Hepatocyte (in vitro differentiated cells): ENCODE data around the gene ALDH2. TPM values are rescaled to one million over a fixed set of nuclear protein-coding genes. Genes with fewer than 3 reads are reported as not detected.
"Not testable (repeated sequence)": the region's sequence is repeated elsewhere in the genome, so short reads cannot be mapped to it uniquely, and the experiment has no call there.

Experiments used
- DNase-seq: peaks from one replicate; pipeline ENCODE4 v3.0.0-alpha.2; 2016; ENCODE audit warnings: low spot score
- H2AFZ ChIP-seq: fragments of 200-600 bp; sonication (generic); 2 replicates; pipeline ENCODE4 v1.6.0; 2016; ENCODE audit warnings: antibody characterized with exemption, mild to moderate bottlenecking
- H3K27ac ChIP-seq: fragments of 200-600 bp; sonication (generic); 2 replicates; pipeline ENCODE4 v1.5.1; 2016; ENCODE audit warnings: mild to moderate bottlenecking
- H3K27me3 ChIP-seq: fragments of 200-600 bp; sonication (generic); 2 replicates; pipeline ENCODE4 v1.6.1; 2016
- H3K36me3 ChIP-seq: fragments of 200-600 bp; sonication (generic); replicated peaks from 2 replicates; pipeline ENCODE4 v1.5.1; 2016; ENCODE audit warnings: low read depth; ENCODE audit not compliant: insufficient read depth
- H3K4me1 ChIP-seq: fragments of 200-600 bp; sonication (generic); 2 replicates; pipeline ENCODE4 v1.5.1; 2016; ENCODE audit warnings: mild to moderate bottlenecking, moderate library complexity; ENCODE audit not compliant: insufficient read depth
- H3K4me2 ChIP-seq: fragments of 200-600 bp; sonication (generic); 2 replicates; pipeline ENCODE4 v1.6.0; 2016
- H3K4me3 ChIP-seq: fragments of 200-600 bp; sonication (generic); 2 replicates; pipeline ENCODE4 v1.5.1; 2016; ENCODE audit warnings: mild to moderate bottlenecking
- H3K79me2 ChIP-seq: fragments of 200-600 bp; sonication (generic); 2 replicates; pipeline ENCODE4 v1.6.0; 2017; ENCODE audit warnings: mild to moderate bottlenecking
- H3K9me2 ChIP-seq: fragments of 200-600 bp; sonication (generic); replicated peaks from 2 replicates; pipeline ENCODE4 v1.6.0; 2017; ENCODE audit warnings: mild to moderate bottlenecking; ENCODE audit not compliant: insufficient read depth
- H3K9me3 ChIP-seq: fragments of 200-600 bp; sonication (generic); 2 replicates; pipeline ENCODE4 v1.5.1; 2016; ENCODE audit warnings: low read depth, mild to moderate bottlenecking
- H4K20me1 ChIP-seq: fragments of 200-600 bp; sonication (generic); 2 replicates; pipeline ENCODE4 v1.6.0; 2016; ENCODE audit warnings: mild to moderate bottlenecking; ENCODE audit not compliant: insufficient read depth, poor library complexity, severe bottlenecking
- CTCF ChIP-seq: fragments of 200-600 bp; sonication (generic); IDR thresholded peaks from 2 replicates; pipeline ENCODE4 v1.5.1; 2016; ENCODE audit warnings: antibody characterized with exemption, mild to moderate bottlenecking; ENCODE audit not compliant: poor library complexity
- EZH2 ChIP-seq: fragments of 200-600 bp; sonication (generic); IDR thresholded peaks from 2 replicates; pipeline ENCODE4 v1.6.1; 2016; ENCODE audit warnings: antibody characterized with exemption, mild to moderate bottlenecking, borderline replicate concordance
- EZH2phosphoT487 ChIP-seq: fragments of 200-600 bp; sonication (generic); IDR thresholded peaks from one replicate; pipeline ENCODE4 v1.6.1; 2018; ENCODE audit warnings: antibody characterized with exemption, mild to moderate bottlenecking, low read depth, moderate library complexity; ENCODE audit not compliant: unreplicated experiment, severe bottlenecking
- WGBS: methylation state at CpG from one replicate; pipeline ENCODE4 v1.1.6; 2016; ENCODE audit warnings: low lambda C conversion rate; ENCODE audit errors: missing lambda C conversion rate; 5-methylcytosine and 5-hydroxymethylcytosine counted together
- polyA plus RNA-seq: library from polyadenylated mRNA; unstranded; fragments of >200 nt; fragmentation: Nextera tagmentation; extraction: Ambion mirVana; gene quantifications from 2 replicates; pipeline ENCODE4 v1.2.1, GENCODE V29; 2016
- total RNA-seq: library from RNA; depleted of rRNA; stranded (reverse); fragments of >200 nt; gene quantifications from 2 replicates; pipeline ENCODE4 v1.2.3, GENCODE V29; 2014

ALDH2 gene
- total and polyA plus RNA-seq, 2 experiments from 2014 or later: 126 to 203 TPM

- Histone ChIP-seq H3K4me3 (no peak overlapping the region), H2AFZ (no peak overlapping the region), H3K9me2 (no peaks in the 10 kb centered on the region), H3K4me1 (no peaks in the 10 kb centered on the region), H3K79me2 (no peaks in the 10 kb centered on the region), H3K4me2 (no peak overlapping the region), H3K9me3 (no peaks in the 10 kb centered on the region), H3K27ac (no peak overlapping the region), H4K20me1 (no peaks in the 10 kb centered on the region), H3K27me3 (no peaks in the 10 kb centered on the region), H3K36me3 (no peaks in the 10 kb centered on the region)
- WGBS: 82% methylated on average over 2 of the region's 2 CpGs
- no peak for TF ChIP-seq EZH2
- TF ChIP-seq CTCF: no peak
- no peak for TF ChIP-seq EZH2phosphoT487
- no peak for DNase-seq
Observed at GRCh38 chr12:111826992-111827391, 60.3 kb downstream of the ALDH2 start.

- Histone ChIP-seq H3K4me2 (no peak overlapping the region), H3K4me1 (no peaks in the 10 kb centered on the region), H3K36me3 (no peaks in the 10 kb centered on the region), H3K9me3 (no peaks in the 10 kb centered on the region), H4K20me1 (no peaks in the 10 kb centered on the region), H3K9me2 (no peaks in the 10 kb centered on the region), H3K4me3 (no peak overlapping the region), H2AFZ (no peak overlapping the region), H3K79me2 (no peaks in the 10 kb centered on the region), H3K27me3 (no peaks in the 10 kb centered on the region), H3K27ac (no peak overlapping the region)
- DNase-seq: no peak
- no peak for TF ChIP-seq EZH2
- TF ChIP-seq EZH2phosphoT487: no peak
- no peak for TF ChIP-seq CTCF
- WGBS: 92% methylated on average over 4 of the region's 4 CpGs
Observed at GRCh38 chr12:111827907-111828306, 61.2 kb downstream of the ALDH2 start.

- H3K36me3 ChIP-seq: no peaks in the 10 kb centered on the region
- no peaks in the 10 kb centered on the region for H3K79me2 ChIP-seq
- WGBS: 91% methylated on average over 8 of the region's 8 CpGs
- no peaks in the 10 kb centered on the region for H3K4me1 ChIP-seq
- DNase-seq: no peak
- no peak overlapping the region for H3K4me2 ChIP-seq
- H3K27ac ChIP-seq: no peak overlapping the region
- H2AFZ ChIP-seq: no peak overlapping the region
- no peaks in the 10 kb centered on the region for H4K20me1 ChIP-seq
- H3K4me3 ChIP-seq: no peak overlapping the region
- no peaks in the 10 kb centered on the region for H3K9me2 ChIP-seq
- H3K27me3 ChIP-seq: no peaks in the 10 kb centered on the region
- TF ChIP-seq CTCF (no peak), EZH2 (no peak), EZH2phosphoT487 (no peak)
- no peaks in the 10 kb centered on the region for H3K9me3 ChIP-seq
Observed at GRCh38 chr12:111828338-111828979, 61.7 kb downstream of the ALDH2 start.

GRCh38 chr12:111829635-111830034 is 62.9 kb downstream of the ALDH2 start:
- H3K27me3 ChIP-seq, H3K4me1 ChIP-seq, H2AFZ ChIP-seq, H4K20me1 ChIP-seq, H3K4me3 ChIP-seq, H3K36me3 ChIP-seq, H3K4me2 ChIP-seq, H3K9me2 ChIP-seq, DNase-seq, H3K27ac ChIP-seq, H3K9me3 ChIP-seq, H3K79me2 ChIP-seq: not testable (repeated sequence)
- 86% methylated on average over 3 of the region's 3 CpGs for WGBS

- not testable (repeated sequence) for H3K9me2 ChIP-seq, H3K79me2 ChIP-seq, H3K27me3 ChIP-seq, H3K4me2 ChIP-seq, H3K36me3 ChIP-seq, H3K4me1 ChIP-seq, DNase-seq, H3K4me3 ChIP-seq, H3K27ac ChIP-seq, H4K20me1 ChIP-seq, H2AFZ ChIP-seq, H3K9me3 ChIP-seq
- 75% methylated on average over 19 of the region's 22 CpGs for WGBS
Observed at GRCh38 chr12:111834740-111835386, 68.1 kb downstream of the ALDH2 start.

- not testable (repeated sequence) for H3K27ac ChIP-seq, H3K4me3 ChIP-seq, H3K9me2 ChIP-seq, H4K20me1 ChIP-seq, H3K4me2 ChIP-seq, H3K9me3 ChIP-seq, H3K27me3 ChIP-seq, H3K4me1 ChIP-seq, H2AFZ ChIP-seq, DNase-seq, H3K36me3 ChIP-seq
- H3K79me2 ChIP-seq: peaks cover 14% of the 10 kb centered on the region
- WGBS: 95% methylated on average over 26 of the region's 28 CpGs
Observed at GRCh38 chr12:111835531-111836181, 68.9 kb downstream of the ALDH2 start.
